Keratinocyte (primary cell): ENCODE measurements around the gene PRKAG2.

Experiments used
- CTCF ChIP-seq, 3 experiments: IDR thresholded peaks in 1 of 3; conservative IDR thresholded peaks in 1 of 3; optimal IDR thresholded peaks in 1 of 3; 2 replicates in 2 of 3; 3 replicates in 1 of 3; pipeline versions ENCODE3 to v1.5.1; 2011; ENCODE audit warnings: low read length in 3 of 3, mild to moderate bottlenecking in 3 of 3, moderate library complexity in 2 of 3, control low read depth in 1 of 3, inconsistent platforms in 1 of 3; ENCODE audit not compliant: insufficient read depth in 2 of 3; ENCODE audit errors: extremely low read depth in 1 of 3
- EZH2 ChIP-seq: IDR thresholded peaks from one replicate; pipeline ENCODE4 v1.6.1; 2012; ENCODE audit warnings: inconsistent platforms, mild to moderate bottlenecking, low read length, moderate library complexity

GRCh38 chr7:151790095-151790829 is 86.7 kb downstream of the PRKAG2 start:
- TF ChIP-seq CTCF (optimal IDR thresholded peaks at IDR 0.05 in 1 of 3, IDR thresholded peaks at IDR 0.05 in 1 of 3, conservative IDR thresholded peaks at IDR 0.05 in 1 of 3; ENCODE audit: extremely low read depth in 1 of 3, insufficient read depth in 2 of 3, low read length in 3 of 3) (no peak), EZH2 (no peak)
